ENCODE data around the gene PTPN11. TPM values are rescaled to one million over a fixed set of nuclear protein-coding genes. Genes with fewer than 3 reads are reported as not detected.

The PTPN11 gene
- total RNA-seq, 4 donors from 2014 or later, result 131 to 178 (median 141) TPM

DNA sequence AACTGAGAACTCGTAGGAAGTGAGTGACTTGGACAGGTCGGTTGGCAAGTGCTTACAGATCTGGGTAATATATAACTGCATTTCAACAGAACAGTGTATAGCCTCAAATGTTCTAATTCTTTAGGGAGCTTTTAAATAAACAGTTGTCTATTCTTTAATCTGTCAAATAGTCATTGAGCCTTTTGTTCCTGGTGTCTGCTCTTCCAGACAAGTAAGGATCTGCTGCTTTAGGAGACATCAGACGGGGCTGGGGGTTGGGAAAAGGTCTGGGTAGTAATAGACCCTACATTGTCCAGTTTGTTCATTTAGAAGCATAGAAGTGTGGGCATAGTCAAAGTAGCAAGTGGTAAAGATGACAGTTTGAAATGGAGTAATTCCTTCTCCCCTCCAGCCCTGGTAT lies 2.0 kb downstream of the PTPN11 start:
- Histone ChIP-seq H3K27ac (no peak overlapping the region), H3K9me3 (no peaks in the 10 kb centered on the region), H3K4me1 (peaks cover 0 to 72% (median 35%) of the 10 kb centered on the region in 3 donors), H3K27me3 (no peaks in the 10 kb centered on the region), H3K4me3 (no peak overlapping the region), H3K36me3 (no peaks in the 10 kb centered on the region)
- 50 to 81% methylated on average over 3 of the region's 3 CpGs for WGBS, 2 donors (ENCODE audit: low coverage in 1 of 2)
- TF ChIP-seq POLR2A (IDR thresholded peaks at IDR 0.05), result no peak
- TF ChIP-seq, protein P1, sequence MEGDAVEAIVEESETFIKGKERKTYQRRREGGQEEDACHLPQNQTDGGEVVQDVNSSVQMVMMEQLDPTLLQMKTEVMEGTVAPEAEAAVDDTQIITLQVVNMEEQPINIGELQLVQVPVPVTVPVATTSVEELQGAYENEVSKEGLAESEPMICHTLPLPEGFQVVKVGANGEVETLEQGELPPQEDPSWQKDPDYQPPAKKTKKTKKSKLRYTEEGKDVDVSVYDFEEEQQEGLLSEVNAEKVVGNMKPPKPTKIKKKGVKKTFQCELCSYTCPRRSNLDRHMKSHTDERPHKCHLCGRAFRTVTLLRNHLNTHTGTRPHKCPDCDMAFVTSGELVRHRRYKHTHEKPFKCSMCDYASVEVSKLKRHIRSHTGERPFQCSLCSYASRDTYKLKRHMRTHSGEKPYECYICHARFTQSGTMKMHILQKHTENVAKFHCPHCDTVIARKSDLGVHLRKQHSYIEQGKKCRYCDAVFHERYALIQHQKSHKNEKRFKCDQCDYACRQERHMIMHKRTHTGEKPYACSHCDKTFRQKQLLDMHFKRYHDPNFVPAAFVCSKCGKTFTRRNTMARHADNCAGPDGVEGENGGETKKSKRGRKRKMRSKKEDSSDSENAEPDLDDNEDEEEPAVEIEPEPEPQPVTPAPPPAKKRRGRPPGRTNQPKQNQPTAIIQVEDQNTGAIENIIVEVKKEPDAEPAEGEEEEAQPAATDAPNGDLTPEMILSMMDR (IDR thresholded peaks at IDR 0.05), result no peak
- TF ChIP-seq POLR2AphosphoS5 (IDR thresholded peaks at IDR 0.05), result no peak
- TF ChIP-seq EP300 (IDR thresholded peaks at IDR 0.05), result no peak
- no peak for ATAC-seq

DNA sequence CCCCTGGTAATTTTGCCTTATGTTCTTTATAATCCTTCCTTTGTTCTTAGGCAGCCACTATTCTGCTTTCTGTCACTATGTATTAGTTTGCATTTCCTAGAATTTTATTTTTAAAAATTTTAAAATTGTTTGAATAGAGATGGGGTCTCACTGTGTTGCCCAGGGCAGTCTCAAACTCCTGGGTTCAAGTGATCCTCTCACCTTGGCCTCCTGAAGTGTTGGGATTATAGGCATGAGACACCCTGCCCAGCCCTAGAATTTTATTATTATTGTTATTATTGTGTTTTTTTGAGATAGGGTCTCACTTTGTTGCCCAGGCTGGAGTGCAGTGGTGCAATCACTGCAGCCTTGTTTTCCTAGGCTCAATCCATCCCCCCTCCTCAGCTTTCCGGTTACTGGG lies 2.6 kb downstream of the PTPN11 start:
- TF ChIP-seq POLR2AphosphoS5 (IDR thresholded peaks at IDR 0.05) (no peak), POLR2A (IDR thresholded peaks at IDR 0.05) (no peak), EP300 (IDR thresholded peaks at IDR 0.05) (no peak)
- TF ChIP-seq, protein P1 (IDR thresholded peaks at IDR 0.05), result no peak
- no peak overlapping the region for H3K4me3 ChIP-seq
- 100% methylated on average over 1 of the region's 1 CpG; no CpG with 5 or more reads in 1 of the 2 donors for WGBS, 2 donors (ENCODE audit: low coverage in 1 of 2)
- H3K9me3 ChIP-seq, result no peaks in the 10 kb centered on the region
- H3K27ac ChIP-seq, result no peak overlapping the region
- ATAC-seq, result no peak
- no peaks in the 10 kb centered on the region for H3K36me3 ChIP-seq
- peaks cover 0 to 72% (median 35%) of the 10 kb centered on the region in 3 donors for H3K4me1 ChIP-seq
- H3K27me3 ChIP-seq, result no peaks in the 10 kb centered on the region

DNA sequence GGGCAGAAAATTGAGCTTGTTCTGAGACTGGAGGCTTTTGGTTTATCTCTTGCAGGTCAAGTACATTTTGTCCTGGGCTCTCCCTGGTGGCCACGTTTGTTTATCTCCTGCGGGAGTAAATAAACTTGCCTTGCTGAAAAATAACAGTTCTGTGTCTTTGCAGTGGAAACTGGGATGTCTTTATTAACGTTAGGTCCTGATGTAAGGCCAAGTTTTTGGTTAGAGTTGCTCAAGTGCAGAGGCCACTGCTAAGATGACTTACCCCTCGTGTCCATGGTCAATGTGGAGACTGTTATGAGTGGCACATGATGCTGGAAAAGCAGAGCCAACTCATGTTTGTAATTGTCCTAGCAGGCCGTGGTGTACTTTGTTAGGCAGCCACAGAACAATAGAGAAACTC lies 3.8 kb downstream of the PTPN11 start:
- no peaks in the 10 kb centered on the region for H3K36me3 ChIP-seq
- H3K4me1 ChIP-seq, result peaks cover 0 to 71% (median 35%) of the 10 kb centered on the region in 3 donors
- no peaks in the 10 kb centered on the region for H3K9me3 ChIP-seq
- H3K27me3 ChIP-seq, result no peaks in the 10 kb centered on the region
- no peak overlapping the region for H3K27ac ChIP-seq
- WGBS, 2 donors (ENCODE audit: low coverage in 1 of 2), result 20 to 58% methylated on average over 1 to 3 of the region's 5 CpGs
- H3K4me3 ChIP-seq, result no peak overlapping the region
- TF ChIP-seq, protein P1 (IDR thresholded peaks at IDR 0.05), result no peak
- TF ChIP-seq POLR2A (IDR thresholded peaks at IDR 0.05) (no peak), POLR2AphosphoS5 (IDR thresholded peaks at IDR 0.05) (no peak), EP300 (IDR thresholded peaks at IDR 0.05) (no peak)
- ATAC-seq, result no peak

DNA sequence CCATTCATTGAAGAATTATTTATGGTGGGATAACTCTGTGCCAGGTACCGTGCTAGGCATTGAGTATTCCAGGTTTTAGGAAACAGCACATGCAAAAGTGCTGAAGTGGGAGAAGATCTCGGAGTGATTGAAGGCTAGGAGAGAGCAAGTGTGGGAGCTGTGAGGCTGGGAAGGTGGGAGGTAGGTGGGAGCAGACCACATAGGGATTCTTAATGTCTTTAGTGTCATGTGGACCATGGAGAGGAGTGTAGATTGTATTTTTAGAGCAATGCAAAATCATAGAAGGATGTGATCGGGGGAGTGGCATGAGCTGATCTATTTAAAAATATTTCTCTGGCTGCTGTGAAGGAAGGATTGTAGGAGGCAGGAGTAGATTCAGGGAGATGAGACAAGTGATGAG lies 5.4 kb downstream of the PTPN11 start:
- ATAC-seq, result no peak

More for the DNA sequence above, 5.4 kb downstream of the PTPN11 start:
- Histone ChIP-seq H3K27ac (no peak overlapping the region), H3K4me3 (no peak overlapping the region), H3K27me3 (no peaks in the 10 kb centered on the region), H3K9me3 (no peaks in the 10 kb centered on the region), H3K4me1 (peaks cover 0 to 62% (median 28%) of the 10 kb centered on the region in 3 donors), H3K36me3 (no peaks in the 10 kb centered on the region)
- 90 to 100% methylated on average over 3 of the region's 3 CpGs for WGBS, 2 donors (ENCODE audit: low coverage in 1 of 2)
- TF ChIP-seq, protein P1 (IDR thresholded peaks at IDR 0.05), result no peak

Data from gastroesophageal sphincter (tissue), 4 donors.